OCI-LY3 (cell line): Measurements from ENCODE around the gene PPP4R2.

Source experiments
- H2AFZ ChIP-seq: fragments of 200-600, 300-600 bp; shearing (Covaris generic); 2 replicates; pipeline ENCODE4 v1.6.0; 2014; ENCODE audit warnings: antibody characterized with exemption, low read depth, low read length
- H3K27ac ChIP-seq: fragments of 200-600, 300-600 bp; sonication (generic); 2 replicates; pipeline ENCODE4 v1.5.1; 2014; ENCODE audit warnings: mild to moderate bottlenecking, low read length, moderate library complexity, mixed read lengths
- H3K27me3 ChIP-seq: fragments of 200-600, 300-600 bp; sonication (generic); 2 replicates; pipeline ENCODE4 v1.6.1; 2014; ENCODE audit warnings: low read depth, low read length, mixed read lengths
- H3K36me3 ChIP-seq: fragments of 200-600, 300-600 bp; sonication (generic); replicated peaks from 2 replicates; pipeline ENCODE3; 2014; ENCODE audit warnings: low read depth, low read length, mixed read lengths
- H3K4me1 ChIP-seq: fragments of 300-600, 200-600 bp; sonication (generic); 2 replicates; pipeline ENCODE4 v1.6.1; 2014; ENCODE audit warnings: low read length, mixed read lengths
- H3K4me2 ChIP-seq: fragments of 200-600, 300-600 bp; sonication (generic); 2 replicates; pipeline ENCODE4 v1.6.1; 2014; ENCODE audit warnings: low read length, mixed read lengths
- H3K4me3 ChIP-seq: fragments of 300-600, 200-600 bp; sonication (generic); 2 replicates; pipeline ENCODE4 v1.5.1; 2014; ENCODE audit warnings: antibody characterized with exemption, mild to moderate bottlenecking, low read length, moderate library complexity
- H3K79me2 ChIP-seq: fragments of 300-600, 200-600 bp; shearing (Covaris generic); 2 replicates; pipeline ENCODE4 v1.6.1; 2014; ENCODE audit warnings: mild to moderate bottlenecking, low read length, mixed read lengths
- H3K9ac ChIP-seq: fragments of 300-600, 200-600 bp; shearing (Covaris generic); 2 replicates; pipeline ENCODE4 v1.6.0; 2014; ENCODE audit warnings: mild to moderate bottlenecking, low read length, moderate library complexity
- H3K9me3 ChIP-seq: fragments of 200-600, 300-600 bp; shearing (Covaris generic); 2 replicates; pipeline ENCODE4 v1.6.1; 2014; ENCODE audit warnings: low read length, mixed read lengths; ENCODE audit not compliant: insufficient read depth
- H4K20me1 ChIP-seq: fragments of 200-600, 300-600 bp; sonication (generic); 2 replicates; pipeline ENCODE4 v1.6.1; 2016; ENCODE audit warnings: low read length, mixed read lengths; ENCODE audit not compliant: insufficient read depth
- EZH2phosphoT487 ChIP-seq: fragments of 200-600 bp; shearing (Covaris generic); IDR thresholded peaks from 2 replicates; pipeline ENCODE4 v1.6.1; 2018; ENCODE audit warnings: antibody characterized with exemption, mixed run types, low read depth
- TF ChIP-seq, protein P1 (sequence below): fragments of 200-600, 300-600 bp; sonication (generic); IDR thresholded peaks from 2 replicates; pipeline ENCODE4 v1.5.1; 2014; ENCODE audit warnings: antibody characterized with exemption, low read length, low read depth

Gene PPP4R2

DNA sequence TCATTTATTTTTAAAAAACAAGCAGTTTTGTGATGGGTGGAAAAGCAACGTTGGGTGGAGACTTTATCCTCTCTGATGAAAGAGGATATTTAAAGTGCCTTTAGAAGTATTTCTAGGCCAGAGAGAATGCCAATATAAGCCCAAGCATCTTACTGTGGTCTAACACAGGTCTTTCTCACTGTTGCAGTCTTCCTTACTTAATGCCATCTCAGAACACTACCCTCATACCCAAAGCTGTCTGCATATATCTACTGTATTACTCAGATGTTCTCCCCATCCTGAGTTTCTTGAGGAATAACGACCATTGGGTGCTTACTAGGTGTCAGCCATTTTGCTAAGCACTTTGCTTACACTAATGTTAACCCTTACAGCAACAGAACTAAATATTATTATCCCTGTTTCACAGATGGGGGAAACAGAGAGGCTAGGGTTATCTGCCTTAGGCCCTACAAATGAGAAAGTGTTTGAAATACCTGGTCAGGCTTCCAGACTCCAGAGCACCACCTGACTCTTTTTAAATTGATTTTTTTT is 35.0 kb downstream of the PPP4R2 start:
- no peak overlapping the region for H3K4me3 ChIP-seq
- TF ChIP-seq EZH2phosphoT487: no peak
- TF ChIP-seq, protein P1, sequence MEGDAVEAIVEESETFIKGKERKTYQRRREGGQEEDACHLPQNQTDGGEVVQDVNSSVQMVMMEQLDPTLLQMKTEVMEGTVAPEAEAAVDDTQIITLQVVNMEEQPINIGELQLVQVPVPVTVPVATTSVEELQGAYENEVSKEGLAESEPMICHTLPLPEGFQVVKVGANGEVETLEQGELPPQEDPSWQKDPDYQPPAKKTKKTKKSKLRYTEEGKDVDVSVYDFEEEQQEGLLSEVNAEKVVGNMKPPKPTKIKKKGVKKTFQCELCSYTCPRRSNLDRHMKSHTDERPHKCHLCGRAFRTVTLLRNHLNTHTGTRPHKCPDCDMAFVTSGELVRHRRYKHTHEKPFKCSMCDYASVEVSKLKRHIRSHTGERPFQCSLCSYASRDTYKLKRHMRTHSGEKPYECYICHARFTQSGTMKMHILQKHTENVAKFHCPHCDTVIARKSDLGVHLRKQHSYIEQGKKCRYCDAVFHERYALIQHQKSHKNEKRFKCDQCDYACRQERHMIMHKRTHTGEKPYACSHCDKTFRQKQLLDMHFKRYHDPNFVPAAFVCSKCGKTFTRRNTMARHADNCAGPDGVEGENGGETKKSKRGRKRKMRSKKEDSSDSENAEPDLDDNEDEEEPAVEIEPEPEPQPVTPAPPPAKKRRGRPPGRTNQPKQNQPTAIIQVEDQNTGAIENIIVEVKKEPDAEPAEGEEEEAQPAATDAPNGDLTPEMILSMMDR: no peak
- no peak overlapping the region for H2AFZ ChIP-seq
- H3K27ac ChIP-seq: no peak overlapping the region
- peaks cover 100% of the 10 kb centered on the region for H3K79me2 ChIP-seq
- H3K9ac ChIP-seq: no peak overlapping the region
- H3K36me3 ChIP-seq: peaks cover 10% of the 10 kb centered on the region
- no peaks in the 10 kb centered on the region for H3K9me3 ChIP-seq
- H4K20me1 ChIP-seq: peaks cover 99% of the 10 kb centered on the region
- H3K4me1 ChIP-seq: peaks cover 10% of the 10 kb centered on the region
- no peaks in the 10 kb centered on the region for H3K27me3 ChIP-seq
- no peak overlapping the region for H3K4me2 ChIP-seq

DNA sequence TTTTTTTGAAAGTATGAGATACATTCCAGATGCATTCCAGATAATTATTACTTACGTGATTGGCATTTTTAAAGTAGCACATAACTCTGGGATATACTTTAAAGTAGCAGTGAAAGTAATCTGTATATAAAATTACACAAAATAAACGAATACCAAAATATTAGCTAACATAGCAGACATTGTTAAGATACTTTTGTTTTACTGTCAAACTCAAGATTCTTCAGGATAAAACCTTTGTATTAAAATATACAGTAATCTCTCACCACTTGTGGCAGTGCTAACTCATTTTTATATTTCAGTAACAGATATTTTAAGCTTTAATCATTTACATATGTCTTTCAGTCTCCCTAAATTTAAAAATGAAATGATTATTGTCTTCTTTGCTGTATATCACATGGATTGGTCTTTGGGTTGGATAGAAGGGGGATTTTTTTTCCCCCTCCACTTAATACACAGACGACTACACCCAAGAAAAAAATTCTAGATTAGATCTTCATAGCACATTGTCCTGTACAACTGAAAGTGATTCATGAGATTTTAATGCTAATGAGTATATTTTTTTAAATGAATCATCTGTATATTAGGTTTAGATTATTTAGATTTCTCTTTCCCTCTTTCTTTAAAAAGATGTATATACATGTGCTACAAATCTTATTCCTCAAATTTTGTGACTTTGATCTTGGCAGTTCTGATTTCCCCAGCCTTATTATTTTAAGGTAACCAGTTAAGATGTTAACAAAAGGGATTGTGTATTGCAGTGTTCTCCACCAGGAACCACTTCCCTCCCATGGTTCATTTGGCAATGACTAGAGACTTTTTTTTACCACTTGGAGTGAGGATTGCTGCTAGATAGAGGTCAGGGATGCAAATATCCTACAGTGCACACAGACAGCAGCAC is 40.3 kb downstream of the PPP4R2 start:
- peaks cover 100% of the 10 kb centered on the region for H4K20me1 ChIP-seq

DNA sequence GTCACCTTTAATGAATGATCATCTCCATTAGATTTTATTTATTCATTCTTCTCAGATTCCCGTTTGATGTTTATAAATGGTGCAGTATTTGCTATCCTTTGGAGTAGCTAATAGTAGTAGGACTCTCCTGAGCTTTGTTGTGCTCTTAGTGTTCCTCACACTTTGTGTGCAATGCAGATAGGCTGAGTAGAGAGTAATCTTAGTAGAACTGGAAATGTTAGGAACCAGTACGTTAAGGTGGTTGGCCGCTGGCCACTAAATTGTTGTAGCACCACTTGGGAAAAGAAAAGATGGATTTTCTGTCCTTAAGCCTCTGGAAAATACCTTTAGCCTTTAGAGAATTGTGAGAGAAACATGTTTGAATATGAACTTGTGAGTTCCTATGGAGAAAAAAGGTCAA is 44.9 kb downstream of the PPP4R2 start:
- Histone ChIP-seq H3K9me3 (no peaks in the 10 kb centered on the region), H3K4me3 (no peak overlapping the region)

More for the DNA sequence above, 40.3 kb downstream of the PPP4R2 start:
- Histone ChIP-seq H2AFZ (no peak overlapping the region), H3K4me3 (no peak overlapping the region), H3K79me2 (peaks cover 100% of the 10 kb centered on the region), H3K4me1 (peaks cover 28% of the 10 kb centered on the region), H3K9ac (no peak overlapping the region), H3K27me3 (no peaks in the 10 kb centered on the region), H3K27ac (no peak overlapping the region), H3K36me3 (peaks cover 5% of the 10 kb centered on the region), H3K9me3 (no peaks in the 10 kb centered on the region), H3K4me2 (peak overlapping the region; percentile 4; the same call in 1 of the 2 replicates)
- TF ChIP-seq, protein P1: no peak
- no peak for TF ChIP-seq EZH2phosphoT487

DNA sequence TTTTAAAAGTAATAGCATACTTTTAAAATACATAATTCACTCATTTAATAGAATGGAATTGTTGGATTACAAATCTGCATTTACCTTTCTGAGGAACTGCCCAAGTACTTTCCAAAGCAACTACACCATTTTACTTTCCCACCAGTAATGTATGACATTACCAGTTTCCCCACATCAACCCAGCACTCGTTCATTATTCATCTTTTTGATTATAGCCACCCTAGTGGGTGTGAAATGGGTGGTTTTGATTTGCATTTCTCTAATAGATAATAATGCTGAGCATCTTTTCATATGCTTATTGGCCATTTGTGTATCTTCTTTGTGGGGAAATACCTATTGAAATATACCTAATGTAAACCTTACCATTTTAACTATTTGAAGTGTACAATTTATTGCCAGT is 46.8 kb downstream of the PPP4R2 start:
- Histone ChIP-seq H3K4me1 (peaks cover 20% of the 10 kb centered on the region), H3K9me3 (no peaks in the 10 kb centered on the region), H3K4me2 (no peak overlapping the region), H3K79me2 (peaks cover 100% of the 10 kb centered on the region), H4K20me1 (peaks cover 99% of the 10 kb centered on the region), H3K9ac (no peak overlapping the region), H3K27ac (no peak overlapping the region), H3K4me3 (no peak overlapping the region), H3K36me3 (peaks cover 8% of the 10 kb centered on the region), H3K27me3 (no peaks in the 10 kb centered on the region), H2AFZ (no peak overlapping the region)
- no peak for TF ChIP-seq EZH2phosphoT487
- TF ChIP-seq, protein P1: no peak

More for the DNA sequence above, 44.9 kb downstream of the PPP4R2 start:
- Histone ChIP-seq H3K4me2 (peak overlapping the region; percentile 14), H3K27ac (no peak overlapping the region), H3K79me2 (peaks cover 100% of the 10 kb centered on the region), H3K36me3 (peaks cover 6% of the 10 kb centered on the region), H3K27me3 (no peaks in the 10 kb centered on the region), H3K9ac (no peak overlapping the region), H2AFZ (no peak overlapping the region), H4K20me1 (peaks cover 100% of the 10 kb centered on the region), H3K4me1 (peaks cover 29% of the 10 kb centered on the region)
- TF ChIP-seq, protein P1: no peak
- no peak for TF ChIP-seq EZH2phosphoT487
